OCI-LY7 (cell line): ENCODE measurements around the gene FUT3. TPM values are rescaled to one million over a fixed set of nuclear protein-coding genes. Genes with fewer than 3 reads are reported as not detected.

Experiments
- BruUV-seq: library from RNA; stranded (reverse); fragments of 400-500 nt; replicated peaks from 2 replicates; lab custom pipeline; 2021; lab: Mats Ljungman, UMichigan
- CTCF ChIA-PET: fragments of 300-600 bp; sonication (Branson Sonifier 250); formaldehyde crosslinking; loops from one replicate; lab custom pipeline; 2022; ENCODE audit warnings: antibody characterized with exemption; ENCODE audit not compliant: unreplicated experiment; lab: Charles Lee
- POLR2A ChIA-PET: fragments of 300-600 bp; sonication (Branson Sonifier 250); formaldehyde crosslinking; loops from one replicate; lab custom pipeline; 2022; ENCODE audit warnings: antibody characterized with exemption; lab: Charles Lee
- DNase-seq: peaks from one replicate; pipeline ENCODE4 v3.0.0-alpha.2; 2015; ENCODE audit warnings: low spot score
- H2AFZ ChIP-seq: fragments of 200-600 bp; sonication (generic), shearing (Covaris generic); 2 replicates; pipeline ENCODE4 v1.6.1; 2014; ENCODE audit warnings: mild to moderate bottlenecking, antibody characterized with exemption, low read length, moderate library complexity
- H3K27ac ChIP-seq: fragments of 200-600 bp; sonication (generic); 2 replicates; pipeline ENCODE4 v1.5.1; 2014; ENCODE audit warnings: mixed run types, low read depth, mild to moderate bottlenecking, moderate library complexity, low read length, inconsistent platforms; ENCODE audit not compliant: poor library complexity, severe bottlenecking
- H3K36me3 ChIP-seq: fragments of 200-600 bp; sonication (generic); 2 replicates; pipeline ENCODE4 v1.6.1; 2014; ENCODE audit warnings: mild to moderate bottlenecking, antibody characterized with exemption, low read length, moderate library complexity, mixed read lengths; ENCODE audit not compliant: insufficient read depth
- H3K4me1 ChIP-seq: fragments of 200-600 bp; sonication (generic); 2 replicates; pipeline ENCODE4 v1.5.1; 2014; ENCODE audit warnings: mild to moderate bottlenecking, low read length; ENCODE audit not compliant: insufficient read depth, poor library complexity, severe bottlenecking
- H3K4me2 ChIP-seq: fragments of 200-600 bp; sonication (generic); 2 replicates; pipeline ENCODE4 v1.6.1; 2014; ENCODE audit warnings: mild to moderate bottlenecking, low read length
- H3K4me3 ChIP-seq: fragments of 200-600 bp; sonication (generic); 2 replicates; pipeline ENCODE4 v1.5.1; 2014; ENCODE audit warnings: mild to moderate bottlenecking, low read depth, low read length; ENCODE audit not compliant: poor library complexity, severe bottlenecking
- H3K79me2 ChIP-seq: fragments of 200-600 bp; sonication (generic); 2 replicates; pipeline ENCODE4 v1.6.1; 2016; ENCODE audit warnings: low read depth, mild to moderate bottlenecking, low read length, moderate library complexity, mixed read lengths; ENCODE audit not compliant: insufficient read depth
- H3K9me2 ChIP-seq: fragments of 200-600 bp; sonication (generic); 2 replicates; pipeline ENCODE4 v1.6.1; 2016; ENCODE audit warnings: mild to moderate bottlenecking, low read length, mixed read lengths; ENCODE audit not compliant: insufficient read depth
- H3K9me3 ChIP-seq: fragments of 200-600 bp; sonication (generic); 2 replicates; pipeline ENCODE4 v1.6.1; 2014; ENCODE audit warnings: mild to moderate bottlenecking, mixed run types, low read length, mixed read lengths
- H4K20me1 ChIP-seq: fragments of 200-600 bp; sonication (generic); 2 replicates; pipeline ENCODE4 v1.6.1; 2014; ENCODE audit warnings: mild to moderate bottlenecking, antibody characterized with exemption, low read length, moderate library complexity, mixed read lengths; ENCODE audit not compliant: insufficient read depth
- CTCF ChIP-seq: fragments of 200-600 bp; sonication (generic); conservative IDR thresholded peaks from 2 replicates; pipeline ENCODE4 v1.5.1; 2014; ENCODE audit warnings: mild to moderate bottlenecking, antibody characterized with exemption, low read length, moderate library complexity, mixed read lengths
- EZH2phosphoT487 ChIP-seq: fragments of 200-600 bp; sonication (generic); IDR thresholded peaks from 2 replicates; pipeline ENCODE4 v1.6.1; 2018; ENCODE audit warnings: low read depth, borderline replicate concordance, mild to moderate bottlenecking, mixed run types, antibody characterized with exemption, low read length, moderate library complexity, mixed read lengths
- intact Hi-C: fragments of 100-400 bp; cut with micrococcal nuclease; formaldehyde crosslinking; loops from one replicate; pipeline ENCODE4 v1.10.0; 2022; ENCODE audit not compliant: unreplicated experiment
- total RNA-seq, 2 experiments: library from RNA; depleted of rRNA in 1 of 2; stranded (reverse); fragments of >200 nt in 1 of 2; shearing (Covaris generic) in 1 of 2; gene quantifications; 2 replicates each; pipeline ENCODE4 v1.2.3, GENCODE V29; 2014 to 2022

FUT3 gene
- total RNA-seq, 2 experiments from 2014 or later: 0.47 TPM; not detected in 1

- no peak overlapping the region for H3K4me2 ChIP-seq
- H3K4me1 ChIP-seq: peaks cover 12% of the 10 kb centered on the region
- no peak overlapping the region for H2AFZ ChIP-seq
- H3K4me3 ChIP-seq: no peak overlapping the region
- no peak for TF ChIP-seq EZH2phosphoT487
- TF ChIP-seq CTCF: no peak
- POLR2A ChIA-PET: no interaction called here
- intact Hi-C loops: loop anchor here (5.0 to 10.0 kb wide), 2 partner anchors 52 to 125 kb away; no protein-coding TSS in a partner anchor
- H4K20me1 ChIP-seq: no peaks in the 10 kb centered on the region
- CTCF ChIA-PET: no interaction called here
- H3K9me2 ChIP-seq: no peaks in the 10 kb centered on the region
- no peak for DNase-seq
- peaks cover 45% of the 10 kb centered on the region for H3K79me2 ChIP-seq
- H3K27ac ChIP-seq: no peak overlapping the region
- BruUV-seq: no TSS peak
- peaks cover 44% of the 10 kb centered on the region for H3K36me3 ChIP-seq
- no peaks in the 10 kb centered on the region for H3K9me3 ChIP-seq
Observed at GRCh38 chr19:5899728-5900526, 48.7 kb upstream of the FUT3 start.

- peaks cover 8% of the 10 kb centered on the region for H3K4me1 ChIP-seq
- DNase-seq: no peak
- POLR2A ChIA-PET: no interaction called here
Observed at GRCh38 chr19:5897189-5897969, 46.1 kb upstream of the FUT3 start.

More at GRCh38 chr19:5897189-5897969, 46.1 kb upstream of the FUT3 start:
- no peak overlapping the region for H3K4me3 ChIP-seq
- no peaks in the 10 kb centered on the region for H4K20me1 ChIP-seq
- no TSS peak for BruUV-seq
- TF ChIP-seq EZH2phosphoT487 (no peak), CTCF (peak; percentile 61)
- no peak overlapping the region for H3K27ac ChIP-seq
- CTCF ChIA-PET: no interaction called here
- no peaks in the 10 kb centered on the region for H3K9me3 ChIP-seq
- H3K4me2 ChIP-seq: no peak overlapping the region
- peaks cover 34% of the 10 kb centered on the region for H3K79me2 ChIP-seq
- H2AFZ ChIP-seq: no peak overlapping the region
- intact Hi-C loops: no loop called here
- no peaks in the 10 kb centered on the region for H3K9me2 ChIP-seq
- H3K36me3 ChIP-seq: peaks cover 48% of the 10 kb centered on the region
